GM19023 (cell line): Measurements from ENCODE around the gene DUSP10.

ENCODE experiments used
- ATAC-seq: cut with Tn5 transposase; IDR thresholded peaks from one replicate; pipeline ENCODE4 v1.9.1; 2021; ENCODE audit warnings: mild to moderate bottlenecking, moderate library complexity; ENCODE audit not compliant: unreplicated experiment

Gene DUSP10

DNA sequence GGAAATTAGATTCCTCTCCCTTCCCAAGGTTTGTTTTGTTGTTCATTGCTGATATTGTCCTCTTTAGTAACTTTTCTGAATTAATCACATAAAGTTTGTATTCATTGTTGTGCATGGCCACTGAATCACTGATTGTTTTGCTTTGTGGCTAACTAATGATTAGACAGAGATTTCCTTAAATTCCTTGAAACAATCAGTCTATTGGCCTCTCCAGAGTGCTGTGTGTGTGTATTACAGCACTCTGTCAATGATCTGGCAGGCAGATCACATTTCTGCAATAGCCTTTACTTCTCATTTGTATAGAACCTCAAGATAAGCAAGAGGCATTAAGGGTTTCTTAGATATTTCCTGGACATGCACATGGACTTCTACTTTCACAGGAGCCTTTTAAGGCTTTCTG lies 78.6 kb downstream of the DUSP10 start:
- ATAC-seq, result no peak

DNA sequence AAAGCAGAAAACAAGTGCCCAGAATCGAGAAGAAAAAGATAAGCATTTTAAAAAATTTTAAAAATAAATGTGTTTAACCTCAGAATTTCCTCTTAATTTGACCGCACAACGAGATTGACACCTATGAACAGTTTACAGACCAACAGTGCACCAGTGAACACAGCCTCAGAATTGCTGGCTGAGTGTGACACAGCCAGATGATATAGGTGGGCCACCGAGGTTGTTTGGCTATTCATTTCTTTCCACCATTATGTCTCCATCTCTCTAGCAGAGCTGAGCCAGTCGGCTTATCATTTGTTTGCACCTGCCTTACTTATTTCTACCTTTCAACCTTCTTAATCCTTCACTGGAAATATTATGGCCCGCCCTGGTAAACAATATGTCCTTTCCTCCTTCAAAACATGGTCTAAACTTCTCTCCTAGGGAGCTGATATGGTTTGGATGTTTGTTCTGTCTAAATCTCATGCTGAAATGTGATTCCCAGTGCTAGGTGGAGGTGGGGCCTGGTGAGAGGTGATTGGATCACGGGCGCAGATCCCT lies 86.1 kb downstream of the DUSP10 start:
- no peak for ATAC-seq
